ENCODE measurements around the gene TMCC1. TPM values are rescaled to one million over a fixed set of nuclear protein-coding genes. Genes with fewer than 3 reads are reported as not detected.

TMCC1 gene
- total RNA-seq, 1 donor from 2014 or later = 36.9 TPM

GRCh38 chr3:129892857-129893580 is 492 bp downstream of the TMCC1 start:
- Mint-ChIP-seq H3K27me3 (ENCODE audit: low read depth) (no peaks in the 10 kb centered on the region), H3K4me3 (peak overlapping the region; percentile 98), H3K27ac (ENCODE audit: unreplicated experiment) (peak overlapping the region; percentile 97), H3K9me3 (no peaks in the 10 kb centered on the region), H3K4me1 (peaks cover 49% of the 10 kb centered on the region), H3K36me3 (ENCODE audit: low read depth) (peaks cover 9% of the 10 kb centered on the region)
- DNase-seq (ENCODE audit: low read depth, low spot score) = peak; percentile 57
- no peak for TF ChIP-seq CTCF (conservative IDR thresholded peaks at IDR 0.05)

GRCh38 chr3:129892486-129892856 is 1.0 kb downstream of the TMCC1 start:
- H3K27me3 Mint-ChIP-seq (ENCODE audit: low read depth) = no peaks in the 10 kb centered on the region
- peaks cover 49% of the 10 kb centered on the region for H3K4me1 Mint-ChIP-seq
- H3K27ac Mint-ChIP-seq (ENCODE audit: unreplicated experiment) = peak overlapping the region; percentile 97
- peak overlapping the region; percentile 98 for H3K4me3 Mint-ChIP-seq
- H3K36me3 Mint-ChIP-seq (ENCODE audit: low read depth) = peaks cover 9% of the 10 kb centered on the region
- H3K9me3 Mint-ChIP-seq = no peaks in the 10 kb centered on the region
- TF ChIP-seq CTCF (conservative IDR thresholded peaks at IDR 0.05) = no peak
- DNase-seq (ENCODE audit: low read depth, low spot score) = no peak

- Mint-ChIP-seq H3K27me3 (ENCODE audit: low read depth) (no peaks in the 10 kb centered on the region), H3K4me3 (peak overlapping the region; percentile 42), H3K27ac (ENCODE audit: unreplicated experiment) (no peak overlapping the region), H3K36me3 (ENCODE audit: low read depth) (peaks cover 5% of the 10 kb centered on the region), H3K9me3 (no peaks in the 10 kb centered on the region), H3K4me1 (peaks cover 49% of the 10 kb centered on the region)
- no peak for TF ChIP-seq CTCF (conservative IDR thresholded peaks at IDR 0.05)
- no peak for DNase-seq (ENCODE audit: low read depth, low spot score)
Measured at GRCh38 chr3:129890891-129891290, 2.6 kb downstream of the TMCC1 start.

GRCh38 chr3:129890125-129890524 is 3.4 kb downstream of the TMCC1 start:
- no peaks in the 10 kb centered on the region for H3K9me3 Mint-ChIP-seq
- TF ChIP-seq CTCF (conservative IDR thresholded peaks at IDR 0.05) = no peak
- H3K4me1 Mint-ChIP-seq = peaks cover 49% of the 10 kb centered on the region
- no peak for DNase-seq (ENCODE audit: low read depth, low spot score)
- no peaks in the 10 kb centered on the region for H3K27me3 Mint-ChIP-seq (ENCODE audit: low read depth)
- H3K4me3 Mint-ChIP-seq = peak overlapping the region; percentile 42
- peaks cover 3% of the 10 kb centered on the region for H3K36me3 Mint-ChIP-seq (ENCODE audit: low read depth)
- no peak overlapping the region for H3K27ac Mint-ChIP-seq (ENCODE audit: unreplicated experiment)

- peaks cover 3% of the 10 kb centered on the region for H3K36me3 Mint-ChIP-seq (ENCODE audit: low read depth)
- no peak overlapping the region for H3K4me3 Mint-ChIP-seq
- H3K27ac Mint-ChIP-seq (ENCODE audit: unreplicated experiment) = no peak overlapping the region
- H3K4me1 Mint-ChIP-seq = peaks cover 42% of the 10 kb centered on the region
- no peaks in the 10 kb centered on the region for H3K27me3 Mint-ChIP-seq (ENCODE audit: low read depth)
- H3K9me3 Mint-ChIP-seq = no peaks in the 10 kb centered on the region
- DNase-seq (ENCODE audit: low read depth, low spot score) = no peak
- TF ChIP-seq CTCF (conservative IDR thresholded peaks at IDR 0.05) = no peak
Measured at GRCh38 chr3:129888771-129889170, 4.7 kb downstream of the TMCC1 start.

Data from neural crest cell (in vitro differentiated cells).